ENCODE data around the gene HEY2.

DNA sequence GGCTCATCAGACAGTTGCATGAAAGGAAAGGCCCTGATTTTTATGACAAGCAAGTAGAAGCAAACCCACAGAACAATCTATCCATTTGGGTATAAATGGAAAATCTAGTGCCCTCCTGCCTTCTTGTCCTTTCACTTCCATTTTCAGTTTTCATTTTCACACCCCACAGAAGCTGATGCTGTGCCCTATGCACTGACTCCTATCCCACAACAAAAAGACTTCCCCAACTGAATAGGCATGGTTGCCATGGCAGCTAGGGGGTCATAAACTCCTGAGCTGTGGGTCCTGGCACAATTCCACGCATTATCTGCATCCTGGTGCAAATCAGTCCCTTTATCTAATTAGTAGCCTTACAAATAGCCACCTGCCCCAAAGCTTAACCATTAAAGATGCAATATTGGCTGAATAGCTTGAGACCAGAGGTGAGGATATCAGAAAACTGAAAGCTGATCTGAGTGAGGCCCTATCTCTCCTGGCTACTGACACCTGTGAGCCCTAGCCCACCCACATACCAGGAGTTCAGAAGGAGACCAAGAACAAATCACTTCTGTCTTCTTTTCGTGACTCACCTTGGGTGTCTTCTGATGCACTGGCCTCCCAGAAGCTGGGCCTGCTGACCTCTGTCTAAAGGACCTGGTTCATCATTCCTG lies 34.9 kb upstream of the HEY2 start:
- TF ChIP-seq YY1 (IDR thresholded peaks at IDR 0.05; ENCODE audit: insufficient read depth, insufficient read length) (no peak), SUZ12 (IDR thresholded peaks at IDR 0.05; ENCODE audit: extremely low read depth, insufficient read depth, insufficient read length) (no peak)

All from NT2/D1 (cell line).